Vagina (tissue), 2 donors: ENCODE data around the gene NELFA. TPM values are rescaled to one million over a fixed set of nuclear protein-coding genes. Genes with fewer than 3 reads are reported as not detected.

Experiments
- DNase-seq, 2 donors: peaks; one replicate each; pipeline ENCODE4 v3.0.0-alpha.2; 2017; ENCODE audit errors: extremely low spot score in 2 of 2
- H3K27ac ChIP-seq: fragments of 200-600 bp; sonication (generic); one replicate; pipeline ENCODE4 v1.5.1; 2019
- H3K27me3 ChIP-seq: fragments of 200-600 bp; sonication (generic); one replicate; pipeline ENCODE4 v1.5.1; 2019
- H3K36me3 ChIP-seq, 2 donors: fragments of 200-600 bp; sonication (generic); one replicate each; pipeline ENCODE4 v1.5.1; 2017 to 2019
- H3K4me1 ChIP-seq: fragments of 200-600 bp; sonication (generic); one replicate; pipeline ENCODE4 v1.5.1; 2019
- H3K4me3 ChIP-seq, 2 donors: fragments of 200-600 bp; sonication (generic); 1 replicate in 1 of 2; 2 replicates in 1 of 2; pipeline ENCODE4 v1.5.1; 2016 to 2019
- H3K9me3 ChIP-seq: fragments of 200-600 bp; sonication (generic); one replicate; pipeline ENCODE4 v1.5.1; 2019
- CTCF ChIP-seq, 3 experiments: fragments of 450-650 bp in 2 of 3; fragments of 200-600 bp in 1 of 3; sonication (generic) in 1 of 3; IDR thresholded peaks; one replicate each; pipeline ENCODE4 v1.5.1; 2017 to 2019; ENCODE audit warnings: antibody characterized with exemption in 3 of 3, mild to moderate bottlenecking in 2 of 3, moderate library complexity in 2 of 3
- POLR2A ChIP-seq, 2 donors: fragments of 450-650 bp; IDR thresholded peaks; one replicate each; pipeline ENCODE4 v1.6.1; 2017; ENCODE audit warnings: antibody characterized with exemption in 2 of 2, mild to moderate bottlenecking in 2 of 2, moderate library complexity in 2 of 2
- POLR2AphosphoS5 ChIP-seq, 2 donors: sonication (generic); formaldehyde crosslinking; IDR thresholded peaks; one replicate each; pipeline ENCODE4 v1.9.0; 2017; ENCODE audit warnings: antibody characterized with exemption in 2 of 2, mild to moderate bottlenecking in 2 of 2, low read depth in 1 of 2; ENCODE audit not compliant: insufficient read depth in 1 of 2
- intact Hi-C: fragments of 100-400 bp; cut with DNase I; formaldehyde crosslinking; loops from one replicate; pipeline ENCODE4 v1.15.1; 2023
- total RNA-seq: library from RNA; depleted of rRNA; stranded (reverse); fragments of >200 nt; gene quantifications from one replicate; pipeline ENCODE4 v1.2.3, GENCODE V29; 2016

NELFA gene
- total RNA-seq, 1 donor from 2014 or later, result 19.6 TPM

- DNase-seq, result no peak
- Histone ChIP-seq H3K9me3 (no peaks in the 10 kb centered on the region), H3K4me3 (no peak overlapping the region), H3K27ac (no peak overlapping the region), H3K4me1 (no peaks in the 10 kb centered on the region), H3K27me3 (no peaks in the 10 kb centered on the region), H3K36me3 (no peaks in the 10 kb centered on the region)
- intact Hi-C loops, result no loop called here
- TF ChIP-seq CTCF (IDR thresholded peaks at IDR 0.05) (no peak), POLR2AphosphoS5 (IDR thresholded peaks at IDR 0.05; ENCODE audit: insufficient read depth in 1 of 2, low read depth in 1 of 2) (no peak), POLR2A (IDR thresholded peaks at IDR 0.05) (no peak)
Observed at GRCh38 chr4:2049381-2049780, 40.6 kb upstream of the NELFA start.

- no peaks in the 10 kb centered on the region for H3K36me3 ChIP-seq
- no peak overlapping the region for H3K4me3 ChIP-seq
- no peak for DNase-seq
- TF ChIP-seq POLR2AphosphoS5 (IDR thresholded peaks at IDR 0.05; ENCODE audit: insufficient read depth in 1 of 2, low read depth in 1 of 2), result no peak
- TF ChIP-seq POLR2A (IDR thresholded peaks at IDR 0.05), result no peak
- TF ChIP-seq CTCF (IDR thresholded peaks at IDR 0.05), result no peak
- no peaks in the 10 kb centered on the region for H3K9me3 ChIP-seq
- no peak overlapping the region for H3K27ac ChIP-seq
- H3K4me1 ChIP-seq, result no peaks in the 10 kb centered on the region
- no peaks in the 10 kb centered on the region for H3K27me3 ChIP-seq
- intact Hi-C loops, result no loop called here
Observed at GRCh38 chr4:2048831-2049230, 40.1 kb upstream of the NELFA start.

- H3K9me3 ChIP-seq, result no peaks in the 10 kb centered on the region
- no peaks in the 10 kb centered on the region for H3K27me3 ChIP-seq
- no peaks in the 10 kb centered on the region for H3K4me1 ChIP-seq
- intact Hi-C loops, result no loop called here
- DNase-seq, result no peak
- H3K4me3 ChIP-seq, result no peak overlapping the region
- no peak for TF ChIP-seq POLR2AphosphoS5 (IDR thresholded peaks at IDR 0.05; ENCODE audit: insufficient read depth in 1 of 2, low read depth in 1 of 2)
- no peak for TF ChIP-seq POLR2A (IDR thresholded peaks at IDR 0.05)
- TF ChIP-seq CTCF (IDR thresholded peaks at IDR 0.05), result no peak
- no peak overlapping the region for H3K27ac ChIP-seq
- H3K36me3 ChIP-seq, result no peaks in the 10 kb centered on the region
Observed at GRCh38 chr4:2047781-2048581, 39.2 kb upstream of the NELFA start.

- no peak overlapping the region for H3K27ac ChIP-seq
- H3K9me3 ChIP-seq, result no peaks in the 10 kb centered on the region
- no peaks in the 10 kb centered on the region for H3K27me3 ChIP-seq
- H3K4me1 ChIP-seq, result peaks cover 4% of the 10 kb centered on the region
- no peak for TF ChIP-seq CTCF (IDR thresholded peaks at IDR 0.05)
- TF ChIP-seq POLR2A (IDR thresholded peaks at IDR 0.05), result no peak
- TF ChIP-seq POLR2AphosphoS5 (IDR thresholded peaks at IDR 0.05; ENCODE audit: insufficient read depth in 1 of 2, low read depth in 1 of 2), result no peak
- H3K4me3 ChIP-seq, result no peak overlapping the region
- no peaks in the 10 kb centered on the region for H3K36me3 ChIP-seq
- DNase-seq, result peak in 1 of 2 donors; percentile 47
- intact Hi-C loops, result no loop called here
Observed at GRCh38 chr4:2047031-2047660, 38.4 kb upstream of the NELFA start.
